GM21447 (cell line): ENCODE data around the gene TXNDC12.
"Not testable (repeated sequence)": the region's sequence is repeated elsewhere in the genome, so short reads cannot be mapped to it uniquely, and the experiment has no call there.

ENCODE experiments used
- ATAC-seq: cut with Tn5 transposase; IDR thresholded peaks from one replicate; pipeline ENCODE4 v1.9.1; 2021; ENCODE audit not compliant: unreplicated experiment

Gene TXNDC12

GRCh38 chr1:52055066-52055865, at the start of gene TXNDC12:
Gene TXNDC12, minus strand, starts transcription at chr1:52055191. Its CDS starts 95 bp downstream, at chr1:52055096.
- peak; percentile 59 for ATAC-seq

GRCh38 chr1:52102336-52103013, 47.5 kb upstream of the TXNDC12 start:
- peak; percentile 82 for ATAC-seq

DNA sequence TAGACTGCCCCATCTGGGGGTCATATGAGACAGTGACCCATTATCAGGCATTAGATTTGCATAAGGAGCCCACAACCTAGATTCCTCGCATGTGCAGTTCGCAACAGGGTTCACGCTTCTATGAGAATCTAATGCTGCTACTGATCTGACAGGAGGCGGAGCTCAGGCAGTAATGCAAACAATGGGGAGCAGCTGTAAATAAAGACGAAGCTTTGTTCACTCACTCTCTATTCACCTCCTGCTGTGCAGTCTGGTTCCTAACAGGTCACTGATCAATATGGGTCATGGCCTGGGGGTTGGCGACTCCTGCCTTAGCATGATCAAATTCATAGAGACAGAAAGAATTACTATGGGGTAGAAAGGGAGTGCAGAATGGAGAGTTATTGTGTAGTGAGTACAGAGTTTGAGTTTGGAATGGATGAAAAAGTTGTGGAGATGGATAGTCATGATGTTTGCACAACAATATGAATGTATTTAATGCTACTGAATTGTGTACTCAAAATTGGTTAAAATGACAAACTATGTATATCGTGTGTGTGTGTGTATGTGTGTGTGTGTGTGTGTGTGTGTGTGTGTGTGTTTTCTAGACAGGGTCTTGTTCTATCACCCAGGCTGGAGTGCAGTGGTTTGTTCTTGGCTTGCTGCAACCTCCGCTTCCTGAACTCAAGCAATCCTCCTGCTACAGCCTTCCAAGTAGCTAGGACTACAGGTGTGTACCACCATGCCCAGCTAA, 43.3 kb upstream of the TXNDC12 start:
- ATAC-seq: no peak

DNA sequence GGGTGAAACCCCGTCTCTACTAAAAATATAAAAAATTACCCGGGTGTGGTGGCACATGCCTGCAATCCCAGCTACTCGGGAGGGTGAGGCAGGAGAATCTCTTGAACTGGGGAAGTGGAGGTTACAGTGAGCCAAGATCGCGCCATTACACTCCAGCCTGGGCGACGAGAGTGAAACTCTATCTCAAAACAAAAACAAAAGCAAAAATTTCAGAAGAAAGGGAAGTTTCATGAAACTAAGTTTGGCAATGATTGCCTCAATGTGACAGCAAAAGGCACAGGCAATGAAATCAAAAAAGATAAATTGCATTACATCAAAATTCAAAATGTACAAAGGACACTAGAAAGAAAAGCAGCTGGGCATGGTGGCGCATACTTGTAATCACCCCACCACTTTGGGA, 41.2 kb upstream of the TXNDC12 start:
- no peak for ATAC-seq

DNA sequence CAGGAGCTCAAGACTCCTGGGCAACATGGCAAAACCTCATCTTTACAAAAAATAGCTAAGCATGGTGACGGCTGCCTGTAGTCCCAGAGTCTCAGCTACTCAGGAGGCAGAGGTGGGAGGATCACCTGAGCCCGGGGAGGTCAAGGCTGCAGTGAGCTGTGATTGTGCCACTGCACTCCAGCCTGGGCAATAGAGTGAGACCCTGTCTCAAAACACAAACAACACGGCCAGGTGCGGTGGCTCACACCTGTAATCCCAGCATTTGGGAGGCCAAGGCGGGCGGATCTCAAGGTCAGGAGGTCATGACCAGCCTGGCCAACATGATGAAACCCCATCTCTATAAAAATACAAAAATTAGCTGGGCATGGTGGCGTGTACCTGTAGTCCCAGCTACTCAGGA, 39.3 kb upstream of the TXNDC12 start:
- not testable (repeated sequence) for ATAC-seq

GRCh38 chr1:52087892-52088291, 32.9 kb upstream of the TXNDC12 start:
- not testable (repeated sequence) for ATAC-seq

GRCh38 chr1:52080014-52080415, 25.0 kb upstream of the TXNDC12 start:
- ATAC-seq: no peak

GRCh38 chr1:52077277-52077676, 22.3 kb upstream of the TXNDC12 start:
- ATAC-seq: not testable (repeated sequence)

GRCh38 chr1:52072291-52072690, 17.3 kb upstream of the TXNDC12 start:
- ATAC-seq: no peak

GRCh38 chr1:52070704-52071103, 15.7 kb upstream of the TXNDC12 start:
- no peak for ATAC-seq

DNA sequence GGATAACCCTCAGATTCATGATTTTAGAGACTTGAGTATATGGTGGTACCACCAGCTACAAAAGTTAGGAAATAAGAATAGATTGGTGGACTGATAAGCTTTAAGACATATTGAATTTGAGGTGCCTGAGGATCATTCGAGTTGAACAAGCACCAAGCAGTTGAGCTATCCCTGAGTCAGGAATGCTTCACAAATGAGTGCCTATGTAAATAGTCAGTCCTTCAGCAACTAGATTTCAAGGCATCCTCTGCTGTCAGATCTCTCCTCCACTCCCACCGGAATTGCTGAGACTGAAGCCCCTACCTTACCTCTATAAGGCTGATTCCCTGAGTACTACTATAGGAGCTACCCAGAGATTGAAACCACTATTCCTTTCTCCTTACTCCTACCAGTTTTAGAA, 8.2 kb upstream of the TXNDC12 start:
- no peak for ATAC-seq

DNA sequence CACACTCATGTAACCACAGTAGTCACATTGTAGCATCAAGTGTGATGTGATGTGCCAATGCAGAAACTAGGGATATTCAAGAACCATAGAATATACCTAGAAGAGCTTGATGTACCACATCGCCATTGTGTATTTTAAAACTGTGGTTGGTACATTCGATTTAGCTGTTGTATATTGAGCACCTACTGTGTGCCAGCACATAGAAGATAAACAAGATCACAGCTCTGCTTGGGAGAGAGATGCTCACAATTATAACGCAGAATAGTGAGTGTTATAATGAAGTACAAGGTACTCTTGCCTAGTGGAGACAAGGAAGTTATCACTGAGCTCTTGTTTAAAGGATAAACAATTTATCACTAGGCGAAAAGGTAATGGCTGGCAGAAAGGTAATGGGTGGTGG, 5.8 kb upstream of the TXNDC12 start:
- no peak for ATAC-seq

- no peak for ATAC-seq
Observed at GRCh38 chr1:52059888-52060287, 4.9 kb upstream of the TXNDC12 start.

DNA sequence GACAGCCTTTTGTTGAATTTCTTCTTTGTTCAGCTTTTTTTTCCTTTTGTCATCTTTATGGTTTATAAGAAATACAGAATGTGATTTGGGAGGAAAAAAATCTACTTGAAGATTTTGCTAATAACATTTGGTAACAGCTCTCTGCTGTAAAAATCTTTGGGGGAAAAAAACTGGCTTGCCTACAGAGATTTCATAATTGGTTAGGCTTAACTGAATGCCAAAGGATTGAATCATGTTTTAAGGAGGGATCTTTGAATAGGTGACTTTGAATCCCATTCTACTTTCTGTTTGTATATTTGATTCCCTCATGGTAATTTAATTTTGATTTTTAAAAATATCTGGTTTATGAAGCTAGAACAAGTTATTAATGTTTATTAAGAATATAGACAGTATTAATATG, 4.3 kb upstream of the TXNDC12 start:
- no peak for ATAC-seq

- no peak for ATAC-seq
Observed at GRCh38 chr1:52057876-52058415, 3.0 kb upstream of the TXNDC12 start.

GRCh38 chr1:52057255-52057654, 2.3 kb upstream of the TXNDC12 start:
- ATAC-seq: no peak

DNA sequence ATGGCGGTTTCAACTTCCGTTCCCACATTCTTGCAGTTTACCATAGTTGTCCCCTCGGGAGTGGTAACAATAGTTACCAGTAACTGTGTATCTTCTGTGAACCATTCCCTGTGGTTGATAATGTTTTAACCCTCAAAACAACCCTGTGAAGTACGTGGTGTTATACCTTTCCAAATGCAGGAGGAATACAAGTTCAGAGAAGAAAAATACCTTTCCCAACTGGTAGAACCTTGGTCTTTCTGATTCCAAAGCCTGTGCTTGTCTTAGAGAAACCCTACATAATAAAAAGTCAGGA, 1.9 kb upstream of the TXNDC12 start:
- ATAC-seq: peak; percentile 46

GRCh38 chr1:52056163-52056936, 1.4 kb upstream of the TXNDC12 start, which contains the start of gene BTF3L4:
Gene BTF3L4, plus strand, starts transcription at chr1:52056295. Its CDS starts 3,553 bp downstream, at chr1:52059848.
- ATAC-seq: peak; percentile 78

DNA sequence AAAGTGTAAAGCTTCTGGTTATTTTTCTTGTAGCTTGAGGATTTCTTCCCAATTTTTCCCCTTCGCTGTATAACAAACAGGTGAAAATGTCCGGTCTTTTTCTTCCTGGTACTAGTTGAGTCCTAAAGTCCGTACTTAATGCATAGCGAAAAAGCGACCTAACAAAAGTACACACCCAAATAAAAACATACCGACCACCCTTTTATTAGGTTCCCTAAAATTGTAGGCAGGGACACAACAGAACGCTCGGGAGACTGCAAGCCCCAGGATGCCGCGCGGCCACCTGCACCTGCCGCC, 823 bp upstream of the TXNDC12 start:
- ATAC-seq: no peak

DNA sequence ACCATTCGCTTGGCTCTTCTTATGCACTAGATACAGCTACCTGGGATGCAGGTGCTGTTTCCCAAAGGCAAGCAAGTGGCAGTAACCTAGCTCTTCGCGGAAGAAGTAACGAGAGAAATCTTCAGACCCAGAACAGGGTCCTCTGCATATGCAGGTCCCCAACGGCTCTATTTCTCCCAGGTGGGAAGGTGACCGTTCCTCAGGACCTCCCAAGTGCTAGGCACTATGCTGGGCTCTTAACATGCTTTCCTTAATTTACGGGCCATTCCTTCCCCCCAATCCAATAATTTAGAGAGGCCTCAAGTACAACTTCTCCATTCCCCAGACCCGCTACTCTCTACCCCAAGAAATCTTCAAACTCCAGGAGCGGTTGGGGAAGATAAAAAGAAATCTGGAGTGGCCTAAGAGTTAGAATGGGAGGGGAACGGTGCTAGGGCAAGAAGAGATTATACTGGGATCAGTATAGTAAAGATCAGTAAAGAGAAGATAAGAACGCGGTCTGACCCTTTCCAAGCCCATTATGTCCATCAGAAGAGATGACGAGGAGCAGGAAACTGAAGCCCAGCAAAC, 410 bp downstream of the TXNDC12 start:
- ATAC-seq: no peak

GRCh38 chr1:52053862-52054261, 1.1 kb downstream of the TXNDC12 start:
- no peak for ATAC-seq
